Measurements from ENCODE around the gene NUDT16L1.
A peak's percentile ranks its signal among the peaks of the same experiment; 100 is the strongest.

NUDT16L1 gene

DNA sequence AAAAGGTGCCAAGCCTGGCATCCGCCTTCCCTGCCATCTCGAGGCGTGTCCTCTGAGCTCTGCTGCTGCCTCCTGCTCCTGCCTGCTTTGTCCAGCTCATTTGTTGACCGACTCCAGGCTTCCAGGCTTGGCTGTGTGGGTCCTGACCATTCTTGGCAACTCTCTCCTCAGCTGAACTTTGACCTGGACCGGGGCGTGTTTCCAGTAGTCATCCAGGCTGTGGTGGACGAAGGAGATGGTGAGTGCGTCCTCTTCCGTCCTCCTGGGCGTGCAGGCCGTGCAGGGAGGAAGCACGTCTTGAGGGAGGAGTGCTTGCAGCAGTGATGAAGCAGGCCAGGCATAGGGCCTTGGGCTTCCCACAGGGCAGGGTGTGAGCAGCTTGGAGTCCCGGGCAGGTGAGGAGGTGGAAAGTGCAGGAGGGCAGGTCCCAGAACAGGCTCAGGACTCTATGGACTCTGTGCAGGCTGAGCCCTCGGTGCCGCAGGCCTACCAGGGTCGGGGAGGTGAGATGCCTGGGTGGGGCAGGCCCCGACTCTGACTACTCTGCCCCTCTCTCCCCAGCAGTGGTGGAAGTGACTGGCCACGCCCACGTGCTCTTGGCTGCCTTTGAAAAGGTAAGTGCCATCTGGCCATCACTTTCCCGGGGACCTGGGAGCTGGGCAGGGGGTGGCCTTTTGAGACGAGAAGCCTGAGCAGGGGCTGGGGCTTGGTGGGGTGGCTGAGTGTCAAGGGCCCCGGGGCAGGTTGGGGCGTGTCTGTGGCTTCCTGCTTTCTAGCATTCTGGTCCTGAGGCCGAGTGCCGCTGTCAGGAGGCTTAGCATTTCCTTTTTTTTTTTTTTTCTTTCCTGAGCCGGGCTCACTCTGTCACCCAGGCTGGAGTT lies 28.6 kb upstream of the NUDT16L1 start:
- DNase-seq: peak; percentile 77

GRCh38 chr16:4666537-4667202 lies 26.7 kb upstream of the NUDT16L1 start:
- DNase-seq: no peak

- DNase-seq: no peak
Measured at GRCh38 chr16:4667203-4667963, 26.0 kb upstream of the NUDT16L1 start.

DNA sequence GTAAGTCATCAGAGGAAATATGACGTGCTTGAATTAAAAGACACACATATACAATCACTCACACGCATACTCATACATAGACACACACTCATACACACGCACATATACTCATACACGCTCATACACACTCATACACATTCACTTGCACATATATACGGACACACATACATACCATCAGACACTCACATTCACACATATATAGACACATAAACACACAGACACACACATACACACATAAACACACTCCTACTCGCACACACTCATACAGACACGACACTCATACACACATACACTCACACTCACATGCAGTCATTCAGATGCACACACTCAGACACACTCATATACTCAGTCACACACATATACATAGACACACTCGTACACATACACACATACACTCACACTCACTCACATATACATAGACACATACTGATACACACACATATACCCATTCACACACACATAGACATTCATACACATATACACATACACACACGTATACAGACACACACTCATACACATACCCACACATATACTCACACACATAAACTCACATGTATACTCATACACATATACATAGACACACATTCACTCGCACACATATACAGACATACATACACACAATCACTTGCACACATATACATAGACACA lies 24.9 kb upstream of the NUDT16L1 start:
- DNase-seq: no peak

- DNase-seq: no peak
Measured at GRCh38 chr16:4673387-4674046, 19.8 kb upstream of the NUDT16L1 start.

DNA sequence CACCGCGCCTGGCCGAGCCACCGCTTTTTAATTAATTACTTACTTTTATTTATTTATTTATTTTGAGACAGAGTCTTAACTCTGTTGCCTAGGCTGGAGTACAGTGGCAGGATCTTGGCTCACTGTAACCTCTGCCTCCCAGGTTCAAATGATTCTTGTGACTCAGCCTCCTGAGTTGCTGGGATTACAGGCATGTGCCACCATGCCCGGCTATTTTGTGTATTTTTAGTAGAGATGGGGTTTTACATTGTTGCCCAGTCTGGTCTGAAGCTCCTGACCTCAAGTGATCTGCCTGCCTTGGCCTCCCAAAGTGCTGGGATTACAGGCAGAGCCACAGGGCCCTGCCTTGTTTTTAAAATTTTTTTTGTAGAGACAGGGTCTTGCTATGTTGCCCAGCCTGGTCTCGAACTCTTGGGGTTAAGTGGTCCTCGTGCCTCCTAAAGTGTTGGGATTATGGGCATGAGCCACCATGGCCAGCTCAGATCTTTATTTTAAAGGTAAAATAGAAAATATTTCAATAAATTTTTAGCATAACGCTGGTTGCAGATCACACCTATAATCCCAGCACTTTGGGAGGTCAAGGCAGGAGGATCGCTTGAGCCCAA lies 18.3 kb upstream of the NUDT16L1 start:
- DNase-seq: no peak

GRCh38 chr16:4675864-4676786 lies 17.2 kb upstream of the NUDT16L1 start:
- DNase-seq: peak; percentile 86

- no peak for DNase-seq
Measured at GRCh38 chr16:4676831-4677230, 16.5 kb upstream of the NUDT16L1 start.

DNA sequence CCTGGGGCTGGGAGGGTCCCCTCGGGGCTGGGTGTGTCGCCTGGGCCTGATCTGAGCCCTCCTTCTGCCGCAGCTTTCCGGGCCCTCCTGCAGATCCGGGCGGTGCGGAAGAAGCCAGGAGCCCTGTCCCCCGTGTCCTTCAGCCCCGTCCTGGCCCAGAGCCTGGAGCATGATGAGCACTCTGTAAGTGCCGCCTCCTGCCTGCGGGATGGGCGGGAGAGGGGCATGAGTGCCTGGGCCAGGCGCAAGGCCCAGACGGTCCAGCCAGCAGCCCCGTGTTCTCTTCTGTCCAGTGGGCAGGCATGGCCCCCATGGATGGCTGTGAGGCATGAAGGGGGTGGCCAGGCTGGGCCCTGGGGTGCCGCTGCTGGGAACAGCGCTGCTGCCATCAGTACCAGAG lies 16.0 kb upstream of the NUDT16L1 start:
- DNase-seq: no peak

DNA sequence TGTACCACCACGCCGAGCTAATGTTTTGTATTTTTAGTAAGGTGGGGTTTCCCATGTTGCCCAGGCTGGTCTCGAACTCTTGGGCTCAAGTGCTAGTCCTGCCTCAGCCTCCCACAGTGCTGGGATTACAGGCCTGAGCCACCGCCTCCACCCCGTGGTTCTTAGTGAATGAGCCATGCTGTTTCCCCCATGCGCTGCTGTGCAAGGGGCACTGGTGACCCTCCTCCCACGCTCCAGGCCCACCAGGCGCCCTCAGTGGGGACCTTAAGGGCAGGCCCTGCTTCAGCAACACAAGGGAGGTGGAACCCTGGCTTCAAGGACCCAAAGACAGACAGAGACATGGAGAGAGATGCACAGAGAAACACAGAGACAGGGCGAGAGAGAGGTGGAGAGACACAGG lies 15.4 kb upstream of the NUDT16L1 start:
- DNase-seq: no peak

GRCh38 chr16:4678596-4678995 lies 14.8 kb upstream of the NUDT16L1 start:
- DNase-seq: no peak

GRCh38 chr16:4679156-4679849 lies 14.1 kb upstream of the NUDT16L1 start:
- DNase-seq: no peak

- no peak for DNase-seq
Measured at GRCh38 chr16:4679850-4680636, 13.3 kb upstream of the NUDT16L1 start.

GRCh38 chr16:4680673-4681470 lies 12.5 kb upstream of the NUDT16L1 start:
- DNase-seq: no peak

- DNase-seq: no peak
Measured at GRCh38 chr16:4681471-4682083, 11.8 kb upstream of the NUDT16L1 start.

DNA sequence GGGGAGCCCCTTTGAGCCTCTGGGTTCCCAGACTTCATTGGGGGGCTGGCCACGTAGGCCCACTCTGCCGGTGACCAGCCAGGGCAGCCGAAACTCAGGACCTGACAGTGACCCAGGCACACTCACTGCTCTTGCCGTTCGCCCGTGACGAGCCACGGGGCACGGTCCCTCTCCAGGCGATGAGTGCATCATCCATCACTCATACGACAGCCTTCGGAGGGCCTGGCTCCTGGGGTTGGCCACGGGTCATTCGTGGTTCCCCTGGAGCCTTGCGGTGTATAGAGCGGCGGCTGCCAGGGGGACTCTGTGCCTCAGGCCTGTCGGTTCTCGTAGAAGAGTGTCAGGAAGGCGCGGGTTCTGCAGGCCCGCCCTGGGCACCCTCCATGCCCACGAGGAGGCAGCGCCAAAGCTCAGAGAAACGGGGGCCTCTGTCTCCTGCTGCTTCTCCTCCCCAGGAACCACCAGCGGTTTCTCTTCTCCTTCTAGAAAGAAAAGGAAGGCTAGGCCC lies 11.2 kb upstream of the NUDT16L1 start:
- no peak for DNase-seq

GRCh38 chr16:4682616-4683254 lies 10.6 kb upstream of the NUDT16L1 start:
- peak; percentile 76 for DNase-seq
